Smooth muscle cell (in vitro differentiated cells): ENCODE measurements around the gene RNF148. TPM values are rescaled to one million over a fixed set of nuclear protein-coding genes. Genes with fewer than 3 reads are reported as not detected.

Experiments
- DNase-seq: peaks from one replicate; lab custom pipeline; 2025; ENCODE audit not compliant: unreplicated experiment; lab: John Stamatoyannopoulos, UW
- H2AFZ ChIP-seq: fragments of 200-600 bp; sonication (generic); 2 replicates; pipeline ENCODE4 v1.6.0; 2016; ENCODE audit warnings: antibody characterized with exemption, low read depth, mild to moderate bottlenecking
- H3F3A ChIP-seq: fragments of 200-600 bp; sonication (generic); 2 replicates; pipeline ENCODE4 v1.6.0; 2017; ENCODE audit warnings: antibody characterized with exemption, low read depth
- H3K27ac ChIP-seq: fragments of 200-600 bp; sonication (generic); 2 replicates; pipeline ENCODE4 v1.5.1; 2016; ENCODE audit warnings: low read depth, mild to moderate bottlenecking
- H3K27me3 ChIP-seq: fragments of 200-600 bp; sonication (generic); 2 replicates; pipeline ENCODE4 v1.6.1; 2016; ENCODE audit warnings: low read depth, mild to moderate bottlenecking
- H3K36me3 ChIP-seq: fragments of 200-600 bp; sonication (generic); 2 replicates; pipeline ENCODE4 v1.5.1; 2016; ENCODE audit warnings: low read depth
- H3K4me1 ChIP-seq: fragments of 200-600 bp; sonication (generic); 2 replicates; pipeline ENCODE4 v1.5.1; 2016; ENCODE audit warnings: low read depth
- H3K4me2 ChIP-seq: fragments of 200-600 bp; sonication (generic); 2 replicates; pipeline ENCODE4 v1.6.0; 2016; ENCODE audit warnings: mild to moderate bottlenecking
- H3K4me3 ChIP-seq: fragments of 200-600 bp; sonication (generic); 2 replicates; pipeline ENCODE4 v1.5.1; 2016; ENCODE audit warnings: mild to moderate bottlenecking
- H3K79me2 ChIP-seq: fragments of 200-600 bp; sonication (generic); 2 replicates; pipeline ENCODE4 v1.6.0; 2016; ENCODE audit warnings: low read depth, mild to moderate bottlenecking
- H3K9ac ChIP-seq: fragments of 200-600 bp; sonication (generic); 2 replicates; pipeline ENCODE4 v1.6.0; 2016; ENCODE audit warnings: low read depth
- H3K9me3 ChIP-seq: fragments of 200-600 bp; sonication (generic); replicated peaks from 2 replicates; pipeline ENCODE4 v1.5.1; 2016; ENCODE audit warnings: low read depth
- H4K20me1 ChIP-seq: fragments of 200-600 bp; sonication (generic); 2 replicates; pipeline ENCODE4 v1.6.0; 2016; ENCODE audit warnings: low read depth
- WGBS: methylation state at CpG from one replicate; pipeline ENCODE4 v1.1.7; 2016; ENCODE audit warnings: low lambda C conversion rate; 5-methylcytosine and 5-hydroxymethylcytosine counted together
- polyA plus RNA-seq: library from polyadenylated mRNA; unstranded; fragments of >200 nt; fragmentation: Nextera tagmentation; extraction: Ambion mirVana; gene quantifications from 2 replicates; pipeline ENCODE4 v1.2.1, GENCODE V29; 2016
- total RNA-seq: library from RNA; depleted of rRNA; stranded (reverse); fragments of >200 nt; gene quantifications from 2 replicates; pipeline ENCODE4 v1.2.3, GENCODE V29; 2014
- TF ChIP-seq, protein P1 (sequence below): fragments of 200-600 bp; sonication (generic); IDR thresholded peaks from 2 replicates; pipeline ENCODE4 v1.5.1; 2017; ENCODE audit warnings: borderline replicate concordance, mild to moderate bottlenecking, antibody characterized with exemption; ENCODE audit not compliant: insufficient read depth, poor library complexity, severe bottlenecking

RNF148 gene
- total and polyA plus RNA-seq, 2 experiments from 2014 or later = not detected

DNA sequence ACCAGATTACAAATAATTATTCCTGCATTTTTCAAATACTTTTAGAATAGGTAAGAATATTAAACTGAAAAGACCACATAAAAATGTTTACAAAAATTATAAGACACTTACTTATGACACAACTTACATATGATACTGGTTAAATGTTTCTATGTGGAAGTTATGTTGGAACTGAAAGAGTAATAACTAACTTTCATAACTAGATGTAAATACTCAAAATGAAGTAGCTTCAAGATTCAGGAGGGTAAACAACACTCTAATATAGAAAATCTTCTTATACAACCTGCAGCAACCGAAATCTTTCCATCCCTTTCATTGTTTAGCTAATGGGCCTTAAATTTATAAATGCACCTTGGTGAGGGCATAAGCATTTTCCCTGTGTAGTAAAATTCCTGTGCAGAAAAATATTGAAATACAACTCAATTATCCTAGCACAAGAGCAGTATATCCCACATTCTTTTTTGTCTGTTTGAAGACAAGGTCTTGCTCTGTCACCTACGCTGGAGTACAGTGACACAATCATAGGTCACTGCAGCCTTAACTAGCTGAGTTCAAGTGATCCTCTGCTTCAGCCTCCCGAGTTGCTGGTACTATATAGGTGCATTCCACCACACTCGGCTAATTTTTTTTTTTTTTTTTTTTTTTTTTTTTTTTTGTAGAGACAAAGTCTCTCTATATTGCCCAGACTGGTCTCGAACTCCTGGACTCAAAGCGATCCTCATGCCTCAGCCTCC, 14.8 kb upstream of the RNF148 start:
- WGBS = 97% methylated on average over 6 of the region's 6 CpGs
- TF ChIP-seq, protein P1, sequence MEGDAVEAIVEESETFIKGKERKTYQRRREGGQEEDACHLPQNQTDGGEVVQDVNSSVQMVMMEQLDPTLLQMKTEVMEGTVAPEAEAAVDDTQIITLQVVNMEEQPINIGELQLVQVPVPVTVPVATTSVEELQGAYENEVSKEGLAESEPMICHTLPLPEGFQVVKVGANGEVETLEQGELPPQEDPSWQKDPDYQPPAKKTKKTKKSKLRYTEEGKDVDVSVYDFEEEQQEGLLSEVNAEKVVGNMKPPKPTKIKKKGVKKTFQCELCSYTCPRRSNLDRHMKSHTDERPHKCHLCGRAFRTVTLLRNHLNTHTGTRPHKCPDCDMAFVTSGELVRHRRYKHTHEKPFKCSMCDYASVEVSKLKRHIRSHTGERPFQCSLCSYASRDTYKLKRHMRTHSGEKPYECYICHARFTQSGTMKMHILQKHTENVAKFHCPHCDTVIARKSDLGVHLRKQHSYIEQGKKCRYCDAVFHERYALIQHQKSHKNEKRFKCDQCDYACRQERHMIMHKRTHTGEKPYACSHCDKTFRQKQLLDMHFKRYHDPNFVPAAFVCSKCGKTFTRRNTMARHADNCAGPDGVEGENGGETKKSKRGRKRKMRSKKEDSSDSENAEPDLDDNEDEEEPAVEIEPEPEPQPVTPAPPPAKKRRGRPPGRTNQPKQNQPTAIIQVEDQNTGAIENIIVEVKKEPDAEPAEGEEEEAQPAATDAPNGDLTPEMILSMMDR = no peak

GRCh38 chr7:122715183-122715582, 12.5 kb upstream of the RNF148 start:
- Histone ChIP-seq H3K4me3 (no peak overlapping the region), H3K4me2 (no peak overlapping the region), H3K9me3 (no peaks in the 10 kb centered on the region), H3K27me3 (no peaks in the 10 kb centered on the region), H2AFZ (no peak overlapping the region), H3K9ac (no peak overlapping the region), H3K79me2 (no peaks in the 10 kb centered on the region), H4K20me1 (no peaks in the 10 kb centered on the region), H3F3A (no peaks in the 10 kb centered on the region), H3K27ac (no peak overlapping the region), H3K4me1 (peaks cover 6% of the 10 kb centered on the region), H3K36me3 (no peaks in the 10 kb centered on the region)
- no peak for DNase-seq
- TF ChIP-seq, protein P1 = no peak
- 96% methylated on average over 3 of the region's 3 CpGs for WGBS

More for the DNA sequence above, 14.8 kb upstream of the RNF148 start:
- H3K9me3 ChIP-seq = no peaks in the 10 kb centered on the region
- no peak overlapping the region for H3K4me2 ChIP-seq
- DNase-seq = no peak
- no peaks in the 10 kb centered on the region for H3K79me2 ChIP-seq
- no peak overlapping the region for H3K4me3 ChIP-seq
- no peak overlapping the region for H2AFZ ChIP-seq
- no peak overlapping the region for H3K9ac ChIP-seq
- no peaks in the 10 kb centered on the region for H3K27me3 ChIP-seq
- H3K4me1 ChIP-seq = peaks cover 6% of the 10 kb centered on the region
- no peaks in the 10 kb centered on the region for H3F3A ChIP-seq
- H3K36me3 ChIP-seq = no peaks in the 10 kb centered on the region
- H3K27ac ChIP-seq = no peak overlapping the region
- H4K20me1 ChIP-seq = no peaks in the 10 kb centered on the region

GRCh38 chr7:122710916-122711315, 8.2 kb upstream of the RNF148 start:
- no peaks in the 10 kb centered on the region for H3K9me3 ChIP-seq
- H4K20me1 ChIP-seq = no peaks in the 10 kb centered on the region
- H3K27me3 ChIP-seq = no peaks in the 10 kb centered on the region
- H3K9ac ChIP-seq = no peak overlapping the region
- no peak overlapping the region for H2AFZ ChIP-seq
- WGBS = 76% methylated on average over 1 of the region's 1 CpG
- no peak overlapping the region for H3K27ac ChIP-seq
- H3K4me2 ChIP-seq = no peak overlapping the region
- H3F3A ChIP-seq = no peaks in the 10 kb centered on the region
- no peaks in the 10 kb centered on the region for H3K36me3 ChIP-seq
- peaks cover 6% of the 10 kb centered on the region for H3K4me1 ChIP-seq
- H3K4me3 ChIP-seq = no peak overlapping the region
- no peaks in the 10 kb centered on the region for H3K79me2 ChIP-seq
- DNase-seq = no peak
- TF ChIP-seq, protein P1 = no peak
